Measurements from ENCODE around the gene ELP2. TPM values are rescaled to one million over a fixed set of nuclear protein-coding genes. Genes with fewer than 3 reads are reported as not detected.

Gene ELP2
- polyA plus RNA-seq, 1 donor from 2014 or later: 83.6 TPM

DNA sequence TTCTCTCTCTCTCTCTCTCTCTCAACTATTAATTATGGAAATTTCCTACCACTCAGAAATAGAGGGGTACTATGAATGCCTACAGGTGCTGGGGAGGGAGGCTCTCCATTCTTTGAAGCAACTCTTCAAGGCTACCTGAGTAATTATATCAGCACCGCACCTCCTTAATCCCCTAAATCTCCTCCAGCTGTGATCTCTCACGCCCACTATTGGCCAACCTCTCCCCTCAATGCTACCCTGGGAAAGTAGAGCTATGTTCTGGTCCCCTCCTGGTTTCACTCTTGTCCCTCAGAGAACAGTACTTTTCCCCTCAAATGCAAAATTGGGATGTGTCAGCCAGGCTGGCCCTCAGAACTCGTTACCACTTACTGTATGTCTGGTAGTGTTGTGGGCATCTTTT is 59.2 kb downstream of the ELP2 start:
- no peak overlapping the region for H3K4me3 ChIP-seq (ENCODE audit: low read length)
- H3K27ac ChIP-seq (ENCODE audit: low read length): no peak overlapping the region
- no peaks in the 10 kb centered on the region for H4K20me1 ChIP-seq (ENCODE audit: insufficient read depth)
- no peaks in the 10 kb centered on the region for H3F3A ChIP-seq (ENCODE audit: insufficient read depth, low read length, poor library complexity, severe bottlenecking)
- no peak overlapping the region for H2AFZ ChIP-seq (ENCODE audit: low read depth, low read length)
- H3K36me3 ChIP-seq (ENCODE audit: insufficient read depth, low read length): no peaks in the 10 kb centered on the region
- H3K27me3 ChIP-seq (ENCODE audit: insufficient read depth, low read depth, low read length): peaks cover 42% of the 10 kb centered on the region
- H3K9me2 ChIP-seq (ENCODE audit: insufficient read depth, low read length): no peaks in the 10 kb centered on the region
- no peak overlapping the region for H3K9ac ChIP-seq (ENCODE audit: low read length)
- TF ChIP-seq MXI1 (conservative IDR thresholded peaks at IDR 0.05; ENCODE audit: poor library complexity, severe bottlenecking): no peak
- TF ChIP-seq RAD21 (conservative IDR thresholded peaks at IDR 0.05): no peak
- no peak for TF ChIP-seq SMC3 (conservative IDR thresholded peaks at IDR 0.05; ENCODE audit: poor library complexity)
- no peak for TF ChIP-seq POLR2AphosphoS5 (IDR thresholded peaks at IDR 0.05)
- no peak overlapping the region for H3K4me2 ChIP-seq (ENCODE audit: low read length)
- no peaks in the 10 kb centered on the region for H3K9me3 ChIP-seq (ENCODE audit: low read length)
- H3K79me2 ChIP-seq (replicated peaks; ENCODE audit: insufficient read depth, low read length): no peaks in the 10 kb centered on the region

DNA sequence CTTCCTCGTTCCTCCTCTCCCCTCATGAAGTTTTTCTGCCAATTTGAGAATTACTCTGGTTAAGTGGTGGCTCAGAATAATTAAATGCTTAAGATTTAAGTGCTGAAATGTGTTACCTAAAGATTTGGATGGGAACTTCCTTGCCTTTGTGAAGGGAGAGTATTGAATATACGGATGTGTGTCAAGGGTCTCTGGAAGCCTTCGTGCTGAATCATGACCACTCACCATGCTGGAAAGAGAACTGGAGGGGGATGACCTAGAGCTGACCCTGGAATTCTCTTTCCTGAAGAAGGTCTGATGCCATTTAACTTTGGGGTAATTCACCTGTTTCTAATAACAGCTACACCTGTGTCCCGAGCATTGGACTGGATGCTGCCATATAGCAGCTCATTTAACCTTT is 59.8 kb downstream of the ELP2 start:
- H3K27me3 ChIP-seq (ENCODE audit: insufficient read depth, low read depth, low read length): peaks cover 42% of the 10 kb centered on the region
- no peak for TF ChIP-seq RAD21 (conservative IDR thresholded peaks at IDR 0.05)
- no peak for TF ChIP-seq EP300 (conservative IDR thresholded peaks at IDR 0.05; ENCODE audit: poor library complexity, severe bottlenecking)
- TF ChIP-seq EZH2 (IDR thresholded peaks at IDR 0.05; ENCODE audit: borderline replicate concordance, insufficient read depth, low read length, poor library complexity, severe bottlenecking): no peak
- TF ChIP-seq TAF1 (IDR thresholded peaks at IDR 0.05; ENCODE audit: low read depth): no peak

DNA sequence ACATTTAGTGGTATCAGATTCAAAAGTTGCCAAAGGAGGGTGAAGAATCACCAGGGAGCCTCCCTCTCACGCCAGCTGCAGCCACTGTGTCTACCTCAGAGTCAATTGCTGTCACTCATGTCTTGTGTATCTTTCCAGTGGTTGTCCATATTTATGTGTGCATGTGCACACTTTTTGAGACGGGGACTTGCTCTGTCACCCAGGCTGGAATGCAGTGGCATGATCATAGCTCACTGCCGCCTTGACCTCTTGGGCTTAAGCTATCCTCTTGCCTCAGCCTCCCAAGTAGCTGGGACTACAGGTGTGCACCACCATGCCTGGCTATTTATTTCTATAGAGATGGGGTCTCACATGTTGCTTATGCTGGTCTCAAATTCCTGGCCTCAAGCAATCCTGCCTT is 61.6 kb downstream of the ELP2 start:
- Histone ChIP-seq H3F3A (ENCODE audit: insufficient read depth, low read length, poor library complexity, severe bottlenecking) (no peaks in the 10 kb centered on the region), H3K4me2 (ENCODE audit: low read length) (no peak overlapping the region), H4K20me1 (ENCODE audit: insufficient read depth) (no peaks in the 10 kb centered on the region), H3K9me3 (ENCODE audit: low read length) (no peaks in the 10 kb centered on the region), H3K9me2 (ENCODE audit: insufficient read depth, low read length) (no peaks in the 10 kb centered on the region), H3K27me3 (ENCODE audit: insufficient read depth, low read depth, low read length) (peaks cover 29% of the 10 kb centered on the region), H3K4me3 (ENCODE audit: low read length) (no peak overlapping the region), H3K9ac (ENCODE audit: low read length) (no peak overlapping the region), H2AFZ (ENCODE audit: low read depth, low read length) (no peak overlapping the region), H3K36me3 (ENCODE audit: insufficient read depth, low read length) (no peaks in the 10 kb centered on the region), H3K79me2 (replicated peaks; ENCODE audit: insufficient read depth, low read length) (no peaks in the 10 kb centered on the region), H3K27ac (ENCODE audit: low read length) (no peak overlapping the region)
- TF ChIP-seq SMC3 (conservative IDR thresholded peaks at IDR 0.05; ENCODE audit: poor library complexity) (no peak), RAD21 (conservative IDR thresholded peaks at IDR 0.05) (no peak), EZH2 (IDR thresholded peaks at IDR 0.05; ENCODE audit: borderline replicate concordance, insufficient read depth, low read length, poor library complexity, severe bottlenecking) (no peak), POLR2AphosphoS5 (IDR thresholded peaks at IDR 0.05) (no peak), TAF1 (IDR thresholded peaks at IDR 0.05; ENCODE audit: low read depth) (no peak)

More for the DNA sequence above, 59.8 kb downstream of the ELP2 start:
- H3K9ac ChIP-seq (ENCODE audit: low read length): no peak overlapping the region
- H3K4me3 ChIP-seq (ENCODE audit: low read length): no peak overlapping the region
- H4K20me1 ChIP-seq (ENCODE audit: insufficient read depth): no peaks in the 10 kb centered on the region
- H3K9me3 ChIP-seq (ENCODE audit: low read length): no peaks in the 10 kb centered on the region
- no peaks in the 10 kb centered on the region for H3F3A ChIP-seq (ENCODE audit: insufficient read depth, low read length, poor library complexity, severe bottlenecking)
- no peaks in the 10 kb centered on the region for H3K36me3 ChIP-seq (ENCODE audit: insufficient read depth, low read length)
- no peak overlapping the region for H3K27ac ChIP-seq (ENCODE audit: low read length)
- H2AFZ ChIP-seq (ENCODE audit: low read depth, low read length): no peak overlapping the region
- H3K79me2 ChIP-seq (replicated peaks; ENCODE audit: insufficient read depth, low read length): no peaks in the 10 kb centered on the region
- no peaks in the 10 kb centered on the region for H3K9me2 ChIP-seq (ENCODE audit: insufficient read depth, low read length)
- H3K4me2 ChIP-seq (ENCODE audit: low read length): no peak overlapping the region

DNA sequence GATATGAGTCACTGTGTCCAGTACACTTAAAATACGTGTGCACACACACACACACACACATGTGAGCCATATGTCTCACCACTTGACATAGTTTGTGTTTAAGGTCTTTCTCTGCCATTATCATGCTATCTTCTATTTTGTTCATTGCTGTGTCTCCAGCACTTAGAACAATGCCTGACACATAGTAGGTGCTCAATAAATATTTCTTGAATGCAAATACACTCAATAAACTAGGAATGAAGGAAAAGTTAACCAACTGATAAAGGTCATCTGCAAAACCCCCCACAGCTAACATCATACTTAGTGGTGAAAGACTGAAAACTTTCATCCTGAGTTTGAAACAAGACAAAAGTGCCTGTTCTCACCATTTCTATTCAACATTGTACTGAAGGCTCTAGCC is 62.0 kb downstream of the ELP2 start:
- no peak overlapping the region for H3K9ac ChIP-seq (ENCODE audit: low read length)
- H3F3A ChIP-seq (ENCODE audit: insufficient read depth, low read length, poor library complexity, severe bottlenecking): no peaks in the 10 kb centered on the region
- H3K9me3 ChIP-seq (ENCODE audit: low read length): no peaks in the 10 kb centered on the region
- no peak overlapping the region for H3K4me2 ChIP-seq (ENCODE audit: low read length)
- TF ChIP-seq MXI1 (conservative IDR thresholded peaks at IDR 0.05; ENCODE audit: poor library complexity, severe bottlenecking): no peak
- TF ChIP-seq, protein P1, sequence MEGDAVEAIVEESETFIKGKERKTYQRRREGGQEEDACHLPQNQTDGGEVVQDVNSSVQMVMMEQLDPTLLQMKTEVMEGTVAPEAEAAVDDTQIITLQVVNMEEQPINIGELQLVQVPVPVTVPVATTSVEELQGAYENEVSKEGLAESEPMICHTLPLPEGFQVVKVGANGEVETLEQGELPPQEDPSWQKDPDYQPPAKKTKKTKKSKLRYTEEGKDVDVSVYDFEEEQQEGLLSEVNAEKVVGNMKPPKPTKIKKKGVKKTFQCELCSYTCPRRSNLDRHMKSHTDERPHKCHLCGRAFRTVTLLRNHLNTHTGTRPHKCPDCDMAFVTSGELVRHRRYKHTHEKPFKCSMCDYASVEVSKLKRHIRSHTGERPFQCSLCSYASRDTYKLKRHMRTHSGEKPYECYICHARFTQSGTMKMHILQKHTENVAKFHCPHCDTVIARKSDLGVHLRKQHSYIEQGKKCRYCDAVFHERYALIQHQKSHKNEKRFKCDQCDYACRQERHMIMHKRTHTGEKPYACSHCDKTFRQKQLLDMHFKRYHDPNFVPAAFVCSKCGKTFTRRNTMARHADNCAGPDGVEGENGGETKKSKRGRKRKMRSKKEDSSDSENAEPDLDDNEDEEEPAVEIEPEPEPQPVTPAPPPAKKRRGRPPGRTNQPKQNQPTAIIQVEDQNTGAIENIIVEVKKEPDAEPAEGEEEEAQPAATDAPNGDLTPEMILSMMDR (IDR thresholded peaks at IDR 0.05; ENCODE audit: poor library complexity, severe bottlenecking): no peak
- no peak for TF ChIP-seq SMC3 (conservative IDR thresholded peaks at IDR 0.05; ENCODE audit: poor library complexity)
- no peak for TF ChIP-seq EZH2 (IDR thresholded peaks at IDR 0.05; ENCODE audit: borderline replicate concordance, insufficient read depth, low read length, poor library complexity, severe bottlenecking)
- TF ChIP-seq EP300 (conservative IDR thresholded peaks at IDR 0.05; ENCODE audit: poor library complexity, severe bottlenecking): no peak
- no peak for TF ChIP-seq POLR2AphosphoS5 (IDR thresholded peaks at IDR 0.05)
- TF ChIP-seq, protein P2, sequence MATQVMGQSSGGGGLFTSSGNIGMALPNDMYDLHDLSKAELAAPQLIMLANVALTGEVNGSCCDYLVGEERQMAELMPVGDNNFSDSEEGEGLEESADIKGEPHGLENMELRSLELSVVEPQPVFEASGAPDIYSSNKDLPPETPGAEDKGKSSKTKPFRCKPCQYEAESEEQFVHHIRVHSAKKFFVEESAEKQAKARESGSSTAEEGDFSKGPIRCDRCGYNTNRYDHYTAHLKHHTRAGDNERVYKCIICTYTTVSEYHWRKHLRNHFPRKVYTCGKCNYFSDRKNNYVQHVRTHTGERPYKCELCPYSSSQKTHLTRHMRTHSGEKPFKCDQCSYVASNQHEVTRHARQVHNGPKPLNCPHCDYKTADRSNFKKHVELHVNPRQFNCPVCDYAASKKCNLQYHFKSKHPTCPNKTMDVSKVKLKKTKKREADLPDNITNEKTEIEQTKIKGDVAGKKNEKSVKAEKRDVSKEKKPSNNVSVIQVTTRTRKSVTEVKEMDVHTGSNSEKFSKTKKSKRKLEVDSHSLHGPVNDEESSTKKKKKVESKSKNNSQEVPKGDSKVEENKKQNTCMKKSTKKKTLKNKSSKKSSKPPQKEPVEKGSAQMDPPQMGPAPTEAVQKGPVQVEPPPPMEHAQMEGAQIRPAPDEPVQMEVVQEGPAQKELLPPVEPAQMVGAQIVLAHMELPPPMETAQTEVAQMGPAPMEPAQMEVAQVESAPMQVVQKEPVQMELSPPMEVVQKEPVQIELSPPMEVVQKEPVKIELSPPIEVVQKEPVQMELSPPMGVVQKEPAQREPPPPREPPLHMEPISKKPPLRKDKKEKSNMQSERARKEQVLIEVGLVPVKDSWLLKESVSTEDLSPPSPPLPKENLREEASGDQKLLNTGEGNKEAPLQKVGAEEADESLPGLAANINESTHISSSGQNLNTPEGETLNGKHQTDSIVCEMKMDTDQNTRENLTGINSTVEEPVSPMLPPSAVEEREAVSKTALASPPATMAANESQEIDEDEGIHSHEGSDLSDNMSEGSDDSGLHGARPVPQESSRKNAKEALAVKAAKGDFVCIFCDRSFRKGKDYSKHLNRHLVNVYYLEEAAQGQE (IDR thresholded peaks at IDR 0.05; ENCODE audit: borderline replicate concordance): no peak
- TF ChIP-seq RAD21 (conservative IDR thresholded peaks at IDR 0.05): no peak
- TF ChIP-seq TAF1 (IDR thresholded peaks at IDR 0.05; ENCODE audit: low read depth): no peak
- no peaks in the 10 kb centered on the region for H4K20me1 ChIP-seq (ENCODE audit: insufficient read depth)
- no peaks in the 10 kb centered on the region for H3K79me2 ChIP-seq (replicated peaks; ENCODE audit: insufficient read depth, low read length)
- no peak overlapping the region for H2AFZ ChIP-seq (ENCODE audit: low read depth, low read length)
- H3K36me3 ChIP-seq (ENCODE audit: insufficient read depth, low read length): no peaks in the 10 kb centered on the region
- peaks cover 24% of the 10 kb centered on the region for H3K27me3 ChIP-seq (ENCODE audit: insufficient read depth, low read depth, low read length)
- H3K27ac ChIP-seq (ENCODE audit: low read length): no peak overlapping the region
- H3K9me2 ChIP-seq (ENCODE audit: insufficient read depth, low read length): no peaks in the 10 kb centered on the region
- no peak overlapping the region for H3K4me3 ChIP-seq (ENCODE audit: low read length)

All from neural cell (in vitro differentiated cells).